Fibroblast of the aortic adventitia (primary cell): ENCODE results near the gene ACOXL. TPM values are rescaled to one million over a fixed set of nuclear protein-coding genes. Genes with fewer than 3 reads are reported as not detected.

Experiments used
- DNase-seq: peaks from one replicate; pipeline ENCODE4 v3.0.0-alpha.2; 2010; ENCODE audit warnings: low read depth
- H3K4me3 ChIP-seq: 2 replicates; pipeline ENCODE4 v1.5.1; 2011; ENCODE audit warnings: low read depth, mild to moderate bottlenecking, control low read depth, low read length, moderate library complexity
- CTCF ChIP-seq: IDR thresholded peaks from 2 replicates; pipeline ENCODE4 v1.5.1; 2011; ENCODE audit warnings: mild to moderate bottlenecking, low read length, control low read depth, inconsistent platforms; ENCODE audit not compliant: insufficient read depth
- total RNA-seq: library from RNA; depleted of rRNA; stranded (reverse); fragments of >200 nt; gene quantifications from 2 replicates; pipeline ENCODE4 v1.2.3, GENCODE V29; 2012; ENCODE audit warnings: low replicate concordance

The ACOXL gene
- total RNA-seq, 1 donor = not detected

- no peak overlapping the region for H3K4me3 ChIP-seq
- no peak for DNase-seq
- TF ChIP-seq CTCF = no peak
Observed at GRCh38 chr2:110863726-110864125, 131.4 kb downstream of the ACOXL start.

- TF ChIP-seq CTCF = no peak
- DNase-seq = no peak
- H3K4me3 ChIP-seq = no peak overlapping the region
Observed at GRCh38 chr2:110864176-110864575, 131.8 kb downstream of the ACOXL start.

GRCh38 chr2:110864731-110865130 is 132.4 kb downstream of the ACOXL start:
- TF ChIP-seq CTCF = no peak
- DNase-seq = no peak
- H3K4me3 ChIP-seq = no peak overlapping the region

GRCh38 chr2:110865188-110865587 is 132.8 kb downstream of the ACOXL start:
- DNase-seq = peak; percentile 2
- no peak for TF ChIP-seq CTCF
- H3K4me3 ChIP-seq = no peak overlapping the region

GRCh38 chr2:110866045-110866444 is 133.7 kb downstream of the ACOXL start:
- H3K4me3 ChIP-seq = no peak overlapping the region
- no peak for TF ChIP-seq CTCF
- DNase-seq = no peak

- DNase-seq = no peak
- no peak overlapping the region for H3K4me3 ChIP-seq
- TF ChIP-seq CTCF = no peak
Observed at GRCh38 chr2:110866466-110866865, 134.1 kb downstream of the ACOXL start.

GRCh38 chr2:110867078-110867477 is 134.7 kb downstream of the ACOXL start:
- no peak for DNase-seq
- H3K4me3 ChIP-seq = no peak overlapping the region
- TF ChIP-seq CTCF = no peak
